Epithelial cell of proximal tubule (primary cell): Measurements from ENCODE around the gene MCM9. TPM values are rescaled to one million over a fixed set of nuclear protein-coding genes. Genes with fewer than 3 reads are reported as not detected.

Experiments used
- DNase-seq: peaks from one replicate; pipeline ENCODE4 v3.0.0-alpha.2; 2011; ENCODE audit warnings: low read depth
- H3K4me3 ChIP-seq: 2 replicates; pipeline ENCODE4 v1.5.1; 2011; ENCODE audit warnings: low read depth, mild to moderate bottlenecking, low read length
- total RNA-seq: library from RNA; depleted of rRNA; stranded (reverse); fragments of >200 nt; gene quantifications from 2 replicates; pipeline ENCODE4 v1.2.3, GENCODE V29; 2015
- TF ChIP-seq, protein P1 (sequence below): conservative IDR thresholded peaks from 2 replicates; pipeline ENCODE4 v1.5.1; 2012; ENCODE audit warnings: low read depth, mild to moderate bottlenecking, low read length

The MCM9 gene
- total RNA-seq, 1 donor from 2014 or later = 9.6 TPM

DNA sequence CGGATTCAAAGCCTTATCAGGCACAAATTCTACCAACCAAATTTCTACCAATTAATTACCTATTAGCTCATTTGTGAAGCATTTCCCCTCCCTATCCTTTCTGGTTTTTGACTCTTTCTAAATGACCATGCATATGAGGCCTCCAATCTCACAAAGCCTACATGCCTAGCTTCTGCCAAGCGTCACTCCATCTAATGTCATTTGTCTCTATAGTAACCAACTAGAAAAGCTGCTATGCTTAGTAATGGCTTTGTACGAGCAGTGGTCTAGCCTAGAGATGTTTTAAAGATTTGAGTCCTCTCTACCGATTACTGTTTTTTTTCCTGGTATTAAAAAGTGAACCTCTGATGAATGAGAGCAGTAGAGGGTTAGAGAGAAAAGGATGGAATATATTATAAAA, 45.8 kb downstream of the MCM9 start:
- TF ChIP-seq, protein P1, sequence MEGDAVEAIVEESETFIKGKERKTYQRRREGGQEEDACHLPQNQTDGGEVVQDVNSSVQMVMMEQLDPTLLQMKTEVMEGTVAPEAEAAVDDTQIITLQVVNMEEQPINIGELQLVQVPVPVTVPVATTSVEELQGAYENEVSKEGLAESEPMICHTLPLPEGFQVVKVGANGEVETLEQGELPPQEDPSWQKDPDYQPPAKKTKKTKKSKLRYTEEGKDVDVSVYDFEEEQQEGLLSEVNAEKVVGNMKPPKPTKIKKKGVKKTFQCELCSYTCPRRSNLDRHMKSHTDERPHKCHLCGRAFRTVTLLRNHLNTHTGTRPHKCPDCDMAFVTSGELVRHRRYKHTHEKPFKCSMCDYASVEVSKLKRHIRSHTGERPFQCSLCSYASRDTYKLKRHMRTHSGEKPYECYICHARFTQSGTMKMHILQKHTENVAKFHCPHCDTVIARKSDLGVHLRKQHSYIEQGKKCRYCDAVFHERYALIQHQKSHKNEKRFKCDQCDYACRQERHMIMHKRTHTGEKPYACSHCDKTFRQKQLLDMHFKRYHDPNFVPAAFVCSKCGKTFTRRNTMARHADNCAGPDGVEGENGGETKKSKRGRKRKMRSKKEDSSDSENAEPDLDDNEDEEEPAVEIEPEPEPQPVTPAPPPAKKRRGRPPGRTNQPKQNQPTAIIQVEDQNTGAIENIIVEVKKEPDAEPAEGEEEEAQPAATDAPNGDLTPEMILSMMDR = no peak
- DNase-seq = no peak
- no peak overlapping the region for H3K4me3 ChIP-seq

DNA sequence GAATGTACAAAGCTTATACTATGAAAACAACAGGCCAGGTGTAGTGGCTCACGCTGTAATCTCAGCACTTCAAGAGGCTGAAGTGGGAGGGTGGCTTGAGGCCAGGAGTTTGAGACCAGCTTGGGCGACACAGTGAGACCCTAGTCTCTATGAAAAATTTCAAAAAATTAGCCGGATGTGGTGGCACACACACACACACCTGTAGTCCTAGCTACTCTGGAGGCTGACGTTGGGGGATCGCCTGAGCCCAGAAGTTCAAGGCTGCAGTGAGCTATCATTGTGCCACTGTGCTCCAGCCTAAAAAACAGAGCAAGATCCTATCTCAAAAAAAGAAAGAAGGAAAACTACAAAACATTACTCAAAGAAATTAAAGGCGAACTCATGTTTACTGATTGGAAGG, 48.3 kb downstream of the MCM9 start:
- no peak overlapping the region for H3K4me3 ChIP-seq
- no peak for DNase-seq
- TF ChIP-seq, protein P1 = no peak

DNA sequence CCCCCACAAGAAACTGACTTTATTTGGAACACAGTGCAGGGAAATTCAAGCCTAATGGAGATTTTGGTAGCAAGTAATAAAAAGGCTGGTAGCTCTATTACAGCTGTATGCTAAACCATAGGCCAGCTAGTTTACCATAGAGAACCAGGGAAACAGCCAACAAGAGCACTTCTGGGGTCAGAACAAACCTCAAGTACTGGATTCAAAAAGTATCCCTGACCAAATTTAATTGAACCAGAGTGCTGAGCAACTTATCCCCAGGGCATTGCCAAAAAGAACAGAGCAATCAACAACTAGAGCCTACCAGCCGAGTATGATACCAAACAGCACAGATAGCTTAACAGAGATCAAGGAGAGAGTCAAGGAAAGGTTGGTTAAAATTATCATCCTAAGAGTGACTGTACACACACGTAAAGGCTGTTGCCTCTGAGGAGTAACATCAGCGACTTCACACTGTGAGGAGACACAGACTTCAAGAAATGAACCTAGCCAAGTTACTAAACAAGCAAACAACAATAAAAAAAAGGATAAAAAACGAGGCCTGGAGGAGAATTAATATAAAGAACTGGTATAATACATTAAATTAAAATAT, 52.5 kb downstream of the MCM9 start:
- DNase-seq = no peak
- H3K4me3 ChIP-seq = no peak overlapping the region
- TF ChIP-seq, protein P1 = no peak

DNA sequence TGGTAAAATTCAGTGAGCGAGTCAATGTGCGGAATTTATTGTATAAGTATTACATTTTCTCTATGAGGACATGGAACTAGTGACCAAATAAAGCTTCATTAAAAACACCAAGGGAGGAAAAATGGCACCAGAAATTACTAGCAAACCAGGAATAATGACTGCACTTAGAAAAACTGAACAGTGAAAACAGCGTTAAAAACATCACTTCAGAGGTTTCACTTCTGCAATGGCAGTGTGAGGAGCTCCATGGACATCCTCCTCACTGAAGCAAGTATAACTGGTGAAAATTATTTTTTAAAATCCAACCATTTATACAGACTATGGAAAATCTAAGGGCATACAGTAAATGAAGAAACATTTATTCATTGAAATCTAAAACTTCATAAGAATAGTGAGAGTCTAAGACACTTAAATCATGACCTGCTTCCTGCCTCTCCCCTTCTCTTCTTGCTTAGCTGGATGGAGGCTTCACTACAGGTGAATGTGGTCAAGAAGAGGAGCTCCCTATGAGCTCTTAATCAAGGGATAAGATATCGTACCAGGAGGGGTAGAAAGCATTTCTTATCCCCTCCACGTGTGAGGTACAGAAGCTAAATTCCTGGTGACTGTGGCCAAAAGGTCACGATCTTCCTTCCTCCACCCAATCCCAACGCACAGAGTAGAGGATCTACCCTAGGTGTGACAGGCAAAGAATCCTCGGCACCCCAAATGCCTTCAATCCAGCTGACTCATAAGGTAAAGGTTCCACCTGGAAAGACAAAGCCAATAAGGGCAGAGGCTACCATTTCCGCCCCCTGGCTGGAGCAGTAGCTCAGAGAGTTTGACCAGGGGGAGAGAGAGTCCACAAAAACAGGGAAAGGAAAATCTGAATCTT, 53.3 kb downstream of the MCM9 start:
- DNase-seq = no peak
- TF ChIP-seq, protein P1 = no peak
- no peak overlapping the region for H3K4me3 ChIP-seq

DNA sequence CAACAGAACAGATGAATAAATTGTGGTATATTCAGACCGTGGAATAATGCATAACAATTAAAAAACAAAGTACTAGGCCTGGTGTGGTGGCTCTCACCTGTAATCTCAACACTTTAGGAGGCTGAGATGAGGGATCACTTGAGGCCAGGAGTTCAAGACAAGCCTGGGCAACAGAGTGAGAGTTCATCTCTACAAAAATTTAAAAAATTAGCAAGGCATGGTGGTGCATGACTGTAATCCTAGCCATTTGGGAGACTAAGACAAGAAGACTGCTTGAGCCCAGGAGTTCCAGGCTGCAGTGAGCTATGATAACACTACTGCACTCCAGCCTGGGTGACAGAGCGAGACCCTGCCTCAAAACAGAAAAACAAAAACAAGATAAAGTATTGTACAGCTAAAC, 57.2 kb downstream of the MCM9 start:
- TF ChIP-seq, protein P1 = no peak

DNA sequence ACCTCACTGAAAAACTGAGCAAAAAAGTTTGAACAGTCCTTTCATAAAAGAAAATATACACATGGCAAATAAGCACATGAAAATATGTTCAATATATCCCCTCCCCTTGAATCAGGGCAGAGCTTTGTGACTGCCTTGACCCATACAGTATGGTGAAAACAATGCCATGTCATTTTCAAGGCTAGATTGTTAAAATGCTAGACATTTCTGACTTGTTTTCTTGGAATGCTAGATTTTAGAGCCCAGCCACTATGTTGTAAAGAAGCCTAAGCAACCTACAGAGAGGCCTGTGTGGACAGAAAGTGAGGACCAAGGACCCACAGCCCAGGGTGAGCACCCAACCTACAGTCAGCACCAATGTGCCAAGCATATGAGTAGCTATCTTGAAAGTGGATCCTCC, 58.1 kb downstream of the MCM9 start:
- TF ChIP-seq, protein P1 = no peak
- no peak overlapping the region for H3K4me3 ChIP-seq
- DNase-seq = no peak

More for the DNA sequence above, 57.2 kb downstream of the MCM9 start:
- no peak for DNase-seq
- no peak overlapping the region for H3K4me3 ChIP-seq

DNA sequence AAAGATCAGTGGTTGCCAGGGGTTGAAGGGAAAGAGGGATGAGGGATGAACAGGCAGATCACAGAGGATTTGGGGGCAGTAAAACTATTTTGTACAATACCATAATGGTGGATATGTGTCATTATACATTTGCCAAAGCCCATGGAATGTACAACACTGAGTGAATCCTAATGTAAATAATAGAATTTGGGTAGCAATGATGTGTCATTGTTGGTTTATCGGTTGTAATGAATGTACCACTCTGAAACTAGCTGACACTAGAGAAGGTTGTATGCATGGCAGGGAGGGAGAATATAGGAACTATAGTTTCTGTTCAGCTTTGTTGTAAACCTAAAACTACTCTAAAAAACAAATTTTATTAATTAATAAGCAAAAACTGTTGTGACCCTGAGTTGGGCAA, 58.8 kb downstream of the MCM9 start:
- H3K4me3 ChIP-seq = no peak overlapping the region
- DNase-seq = no peak
- TF ChIP-seq, protein P1 = no peak
